Skeletal muscle tissue (tissue), 4 donors: Measurements from ENCODE around the gene KRTAP4-12. TPM values are rescaled to one million over a fixed set of nuclear protein-coding genes. Genes with fewer than 3 reads are reported as not detected.
"Not testable (repeated sequence)": the region's sequence is repeated elsewhere in the genome, so short reads cannot be mapped to it uniquely, and the experiment has no call there.

Experiments used
- H3K27ac ChIP-seq: one replicate; pipeline ENCODE4 v1.7.0; 2013; ENCODE audit warnings: mild to moderate bottlenecking, low read depth, low read length, inconsistent platforms
- H3K27me3 ChIP-seq, 3 donors: one replicate each; pipeline ENCODE4 v1.7.0; 2013; ENCODE audit warnings: low read length in 3 of 3; ENCODE audit not compliant: control insufficient read depth in 3 of 3, insufficient read depth in 3 of 3
- H3K36me3 ChIP-seq, 3 donors: one replicate each; pipeline ENCODE4 v1.7.0; 2013; ENCODE audit warnings: low read length in 3 of 3; ENCODE audit not compliant: control insufficient read depth in 3 of 3, insufficient read depth in 3 of 3
- H3K4me1 ChIP-seq, 3 donors: one replicate each; pipeline ENCODE4 v1.7.0; 2013; ENCODE audit warnings: low read length in 3 of 3, mild to moderate bottlenecking in 3 of 3; ENCODE audit not compliant: control insufficient read depth in 3 of 3, insufficient read depth in 3 of 3
- H3K4me3 ChIP-seq, 3 donors: one replicate each; pipeline ENCODE4 v1.7.0; 2013; ENCODE audit warnings: low read length in 3 of 3
- H3K9ac ChIP-seq, 3 donors: one replicate each; pipeline ENCODE4 v1.7.0; 2013; ENCODE audit warnings: low read length in 3 of 3, mild to moderate bottlenecking in 3 of 3, moderate library complexity in 2 of 3, low read depth in 1 of 3
- H3K9me3 ChIP-seq, 3 donors: one replicate each; pipeline ENCODE4 v1.7.0; 2013; ENCODE audit warnings: low read length in 3 of 3; ENCODE audit not compliant: control insufficient read depth in 3 of 3
- total RNA-seq: library from RNA; depleted of rRNA; stranded (reverse); fragments of >200 nt; gene quantifications from one replicate; pipeline ENCODE4 v1.2.3, GENCODE V29; 2014
- donor health status: Osteomylitis.

The KRTAP4-12 gene
- total RNA-seq, 1 donor from 2014 or later, result not detected

GRCh38 chr17:41131979-41132378 is 8.0 kb upstream of the KRTAP4-12 start:
- H3K36me3 ChIP-seq, result no peaks in the 10 kb centered on the region
- H3K27me3 ChIP-seq, result no peaks in the 10 kb centered on the region
- H3K9me3 ChIP-seq, result no peaks in the 10 kb centered on the region
- H3K4me1 ChIP-seq, result no peaks in the 10 kb centered on the region
- H3K27ac ChIP-seq, result no peak overlapping the region
- H3K4me3 ChIP-seq, result no peak overlapping the region
- no peak overlapping the region for H3K9ac ChIP-seq

GRCh38 chr17:41127371-41127770 is 3.4 kb upstream of the KRTAP4-12 start:
- H3K4me1 ChIP-seq, result no peaks in the 10 kb centered on the region

GRCh38 chr17:41126412-41126811 is 2.4 kb upstream of the KRTAP4-12 start:
- Histone ChIP-seq H3K36me3 (no peaks in the 10 kb centered on the region), H3K27me3 (peaks cover 0 to 2% (median 0%) of the 10 kb centered on the region in 3 donors), H3K27ac (no peak overlapping the region), H3K9me3 (no peaks in the 10 kb centered on the region), H3K9ac (no peak overlapping the region), H3K4me3 (no peak overlapping the region), H3K4me1 (no peaks in the 10 kb centered on the region)

More at GRCh38 chr17:41127371-41127770, 3.4 kb upstream of the KRTAP4-12 start:
- no peaks in the 10 kb centered on the region for H3K36me3 ChIP-seq
- H3K4me3 ChIP-seq, result no peak overlapping the region
- peaks cover 0 to 2% (median 0%) of the 10 kb centered on the region in 3 donors for H3K27me3 ChIP-seq
- H3K9ac ChIP-seq, result no peak overlapping the region
- no peaks in the 10 kb centered on the region for H3K9me3 ChIP-seq
- no peak overlapping the region for H3K27ac ChIP-seq

- H3K27ac ChIP-seq, result no peak overlapping the region
- no peaks in the 10 kb centered on the region for H3K9me3 ChIP-seq
- H3K36me3 ChIP-seq, result no peaks in the 10 kb centered on the region
- no peak overlapping the region for H3K4me3 ChIP-seq
- no peaks in the 10 kb centered on the region for H3K4me1 ChIP-seq
- peaks cover 0 to 5% (median 0%) of the 10 kb centered on the region in 3 donors for H3K27me3 ChIP-seq
- no peak overlapping the region for H3K9ac ChIP-seq
Measured at GRCh38 chr17:41125064-41125463, 1.1 kb upstream of the KRTAP4-12 start.

GRCh38 chr17:41123292-41123990 is 541 bp downstream of the KRTAP4-12 start:
- not testable (repeated sequence) for H3K36me3 ChIP-seq, H3K9ac ChIP-seq, H3K27ac ChIP-seq, H3K9me3 ChIP-seq, H3K4me3 ChIP-seq, H3K4me1 ChIP-seq, H3K27me3 ChIP-seq

GRCh38 chr17:41121742-41122141 is 2.2 kb downstream of the KRTAP4-12 start:
- Histone ChIP-seq H3K27me3 (peaks cover 0 to 7% (median 0%) of the 10 kb centered on the region in 3 donors), H3K4me3 (no peak overlapping the region), H3K36me3 (no peaks in the 10 kb centered on the region), H3K9ac (no peak overlapping the region), H3K27ac (no peak overlapping the region), H3K4me1 (no peaks in the 10 kb centered on the region), H3K9me3 (no peaks in the 10 kb centered on the region)

- H3K4me3 ChIP-seq, H3K27ac ChIP-seq, H3K36me3 ChIP-seq, H3K27me3 ChIP-seq, H3K4me1 ChIP-seq, H3K9me3 ChIP-seq, H3K9ac ChIP-seq: not testable (repeated sequence)
Measured at GRCh38 chr17:41119696-41120690, 4.0 kb downstream of the KRTAP4-12 start.

GRCh38 chr17:41118721-41119120 is 5.3 kb downstream of the KRTAP4-12 start:
- peaks cover 0 to 7% (median 0%) of the 10 kb centered on the region in 3 donors for H3K27me3 ChIP-seq
- H3K4me1 ChIP-seq, result no peaks in the 10 kb centered on the region
- no peaks in the 10 kb centered on the region for H3K9me3 ChIP-seq
- no peak overlapping the region for H3K27ac ChIP-seq
- H3K36me3 ChIP-seq, result no peaks in the 10 kb centered on the region
- H3K4me3 ChIP-seq, result no peak overlapping the region
- H3K9ac ChIP-seq, result no peak overlapping the region

GRCh38 chr17:41117846-41118386 is 6.1 kb downstream of the KRTAP4-12 start, which contains the start of gene KRTAP4-11:
TSS of gene KRTAP4-11 (minus strand) at chr17:41118373. CDS start at chr17:41118315, 58 bp downstream.
- H3K4me3 ChIP-seq, H3K36me3 ChIP-seq, H3K9me3 ChIP-seq, H3K27me3 ChIP-seq, H3K4me1 ChIP-seq, H3K9ac ChIP-seq, H3K27ac ChIP-seq: not testable (repeated sequence)
